Measurements from ENCODE around the gene NOVA1.
"Not testable (repeated sequence)": the region's sequence is repeated elsewhere in the genome, so short reads cannot be mapped to it uniquely, and the experiment has no call there.

GRCh38 chr14:26645057-26645456 lies 47.2 kb upstream of the NOVA1 start:
- TF ChIP-seq ZNF704 (CRISPR knock-in tag; IDR thresholded peaks at IDR 0.05; ENCODE audit: borderline replicate concordance); KLF16 (CRISPR knock-in tag; IDR thresholded peaks at IDR 0.05); ZNF660 (CRISPR knock-in tag; IDR thresholded peaks at IDR 0.05; ENCODE audit: borderline replicate concordance, low read depth); NR2C2 (CRISPR knock-in tag; IDR thresholded peaks at IDR 0.05; ENCODE audit: borderline replicate concordance); ETS1 (CRISPR knock-in tag; IDR thresholded peaks at IDR 0.05); CREM (IDR thresholded peaks at IDR 0.05); CREM (CRISPR knock-in tag; IDR thresholded peaks at IDR 0.05); ZNF629 (CRISPR knock-in tag; conservative IDR thresholded peaks at IDR 0.05): not testable (repeated sequence)
